Measurements from ENCODE around the gene OR1C1.

DNA sequence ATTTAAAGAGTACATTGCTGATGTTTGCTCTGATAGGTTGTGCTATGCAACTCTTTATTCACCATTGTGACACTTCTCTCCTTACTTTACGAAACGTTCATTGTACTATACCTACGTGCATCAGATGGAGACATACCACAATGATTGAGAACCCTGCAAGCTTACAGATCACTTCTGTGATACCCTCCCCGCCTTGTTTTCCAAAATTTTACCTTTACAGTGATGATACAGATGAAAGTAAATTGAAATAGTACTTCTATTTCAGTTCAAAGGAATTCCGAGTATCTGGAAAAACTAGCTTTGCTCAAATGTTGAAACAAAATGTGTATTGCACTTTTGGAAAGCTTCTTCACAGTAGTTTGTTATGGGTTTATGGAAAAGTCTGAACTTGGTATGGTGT, 18.6 kb downstream of the OR1C1 start:
- TF ChIP-seq EZH2phosphoT487 (IDR thresholded peaks at IDR 0.05; ENCODE audit: insufficient read depth, low read depth) (no peak), EZH2 (IDR thresholded peaks at IDR 0.05; ENCODE audit: insufficient read depth, poor library complexity, severe bottlenecking) (no peak)

Measured in GM23248 (cell line).